H9 (cell line): Measurements from ENCODE around the gene TSC22D1. TPM values are rescaled to one million over a fixed set of nuclear protein-coding genes. Genes with fewer than 3 reads are reported as not detected.
A peak's percentile ranks its signal among the peaks of the same experiment; 100 is the strongest.

Experiments
- DNase-seq: peaks from one replicate; pipeline ENCODE4 v3.0.0-alpha.2; 2017
- H2AFZ ChIP-seq: one replicate; pipeline ENCODE4 v1.6.1; 2013; ENCODE audit warnings: mild to moderate bottlenecking, low read length, control low read depth, moderate library complexity
- H2AK5ac ChIP-seq: 2 replicates; pipeline ENCODE4 v1.6.1; 2013; ENCODE audit warnings: low read length, control low read depth, mixed read lengths; ENCODE audit not compliant: insufficient read length
- H2BK120ac ChIP-seq: one replicate; pipeline ENCODE4 v1.6.1; 2013; ENCODE audit warnings: low read depth, mild to moderate bottlenecking, low read length, control low read depth, inconsistent platforms; ENCODE audit not compliant: poor library complexity, severe bottlenecking
- H2BK12ac ChIP-seq: 2 replicates; pipeline ENCODE4 v1.6.1; 2013; ENCODE audit warnings: low read length, control low read depth, mixed read lengths, low read depth; ENCODE audit not compliant: insufficient read length
- H2BK15ac ChIP-seq: 2 replicates; pipeline ENCODE4 v1.6.1; 2013; ENCODE audit warnings: low read depth, low read length, control low read depth
- H2BK20ac ChIP-seq: one replicate; pipeline ENCODE4 v1.6.1; 2013; ENCODE audit warnings: low read depth, mild to moderate bottlenecking, low read length, control low read depth, inconsistent platforms; ENCODE audit not compliant: poor library complexity, severe bottlenecking
- H2BK5ac ChIP-seq: 2 replicates; pipeline ENCODE4 v1.6.1; 2013; ENCODE audit warnings: low read length, control low read depth, mixed read lengths; ENCODE audit not compliant: insufficient read length
- H3K14ac ChIP-seq: 2 replicates; pipeline ENCODE4 v1.6.1; 2013; ENCODE audit warnings: low read length, control low read depth; ENCODE audit not compliant: insufficient read depth
- H3K18ac ChIP-seq: 2 replicates; pipeline ENCODE4 v1.6.1; 2013; ENCODE audit warnings: low read depth, mild to moderate bottlenecking, mixed read lengths, low read length, control low read depth; ENCODE audit not compliant: insufficient read length
- H3K23ac ChIP-seq: 2 replicates; pipeline ENCODE4 v1.6.1; 2013; ENCODE audit warnings: low read length, control low read depth, mixed read lengths, low read depth; ENCODE audit not compliant: insufficient read length
- H3K23me2 ChIP-seq: 2 replicates; pipeline ENCODE4 v1.6.1; 2013; ENCODE audit warnings: low read depth, mild to moderate bottlenecking, mixed read lengths, low read length, control low read depth; ENCODE audit not compliant: insufficient read length, poor library complexity, severe bottlenecking
- H3K27ac ChIP-seq: 2 replicates; pipeline ENCODE4 v1.5.1; 2013; ENCODE audit warnings: low read length, control low read depth, mixed read lengths, low read depth; ENCODE audit not compliant: insufficient read length
- H3K27me3 ChIP-seq: 2 replicates; pipeline ENCODE4 v1.6.1; 2013; ENCODE audit warnings: low read length, control low read depth, inconsistent platforms; ENCODE audit not compliant: insufficient read depth
- H3K4ac ChIP-seq: 2 replicates; pipeline ENCODE4 v1.6.1; 2013; ENCODE audit warnings: low read depth, mild to moderate bottlenecking, control low read depth, inconsistent platforms, low read length, moderate library complexity
- H3K4me1 ChIP-seq: 2 replicates; pipeline ENCODE4 v1.6.1; 2013; ENCODE audit warnings: low read length, control low read depth, inconsistent platforms; ENCODE audit not compliant: insufficient read depth
- H3K4me2 ChIP-seq: 2 replicates; pipeline ENCODE4 v1.6.1; 2013; ENCODE audit warnings: low read length, control low read depth, mixed read lengths; ENCODE audit not compliant: insufficient read length, insufficient read depth
- H3K56ac ChIP-seq: 2 replicates; pipeline ENCODE4 v1.6.1; 2013; ENCODE audit warnings: low read depth, mild to moderate bottlenecking, mixed read lengths, low read length, control low read depth; ENCODE audit not compliant: insufficient read length
- H3K79me1 ChIP-seq: 2 replicates; pipeline ENCODE4 v1.6.1; 2013; ENCODE audit warnings: low read depth, mild to moderate bottlenecking, moderate library complexity, low read length, control low read depth, inconsistent platforms; ENCODE audit not compliant: insufficient read depth, poor library complexity, severe bottlenecking
- H3K79me2 ChIP-seq: 2 replicates; pipeline ENCODE4 v1.6.1; 2013; ENCODE audit warnings: low read length, control low read depth, inconsistent platforms; ENCODE audit not compliant: insufficient read depth
- H3K9ac ChIP-seq: 2 replicates; pipeline ENCODE4 v1.6.1; 2013; ENCODE audit warnings: low read length, control low read depth, mixed read lengths; ENCODE audit not compliant: insufficient read length; ENCODE audit errors: extremely low read depth
- H3K9me3 ChIP-seq: one replicate; pipeline ENCODE4 v1.6.1; 2013; ENCODE audit warnings: low read depth, low read length, inconsistent platforms; ENCODE audit not compliant: control insufficient read depth
- H3T11ph ChIP-seq: one replicate; pipeline ENCODE4 v1.6.1; 2013; ENCODE audit warnings: mild to moderate bottlenecking, low read length, control low read depth, inconsistent platforms
- H4K20me1 ChIP-seq: one replicate; pipeline ENCODE4 v1.6.1; 2013; ENCODE audit not compliant: control insufficient read depth, insufficient read length, insufficient read depth
- H4K5ac ChIP-seq: 2 replicates; pipeline ENCODE4 v1.6.1; 2013; ENCODE audit warnings: low read depth, mild to moderate bottlenecking, mixed read lengths, low read length, control low read depth; ENCODE audit not compliant: insufficient read length
- H4K8ac ChIP-seq: replicated peaks from 2 replicates; pipeline ENCODE4 v1.6.1; 2013; ENCODE audit warnings: low read length, control low read depth, mixed read lengths, low read depth; ENCODE audit not compliant: insufficient read length
- H4K91ac ChIP-seq: 2 replicates; pipeline ENCODE4 v1.6.1; 2013; ENCODE audit warnings: low read depth, mild to moderate bottlenecking, moderate library complexity, mixed read lengths, low read length, control low read depth; ENCODE audit not compliant: insufficient read length
- H3K27ac Mint-ChIP-seq, 3 experiments: 2 replicates in 2 of 3; 3 replicates in 1 of 3; pipeline ENCODE4 v1.8.0; 2020 to 2021; ENCODE audit warnings: mixed read lengths in 3 of 3, mild to moderate bottlenecking in 1 of 3, moderate library complexity in 1 of 3
- H3K27me3 Mint-ChIP-seq: 2 replicates; pipeline ENCODE4 v1.8.0; 2021; ENCODE audit warnings: low read depth, mild to moderate bottlenecking, moderate library complexity, mixed read lengths
- H3K36me3 Mint-ChIP-seq, 3 experiments: 2 replicates in 2 of 3; 3 replicates in 1 of 3; pipeline ENCODE4 v1.8.0; 2020 to 2021; ENCODE audit warnings: low read depth in 3 of 3, mixed read lengths in 3 of 3; ENCODE audit not compliant: insufficient read depth in 1 of 3
- H3K4me1 Mint-ChIP-seq, 2 experiments: 2 replicates each; pipeline ENCODE4 v1.8.0; 2020; ENCODE audit warnings: mixed read lengths in 2 of 2
- H3K4me3 Mint-ChIP-seq, 2 experiments: 2 replicates in 1 of 2; 3 replicates in 1 of 2; pipeline ENCODE4 v1.8.0; 2020 to 2021; ENCODE audit warnings: mild to moderate bottlenecking in 2 of 2, mixed read lengths in 2 of 2, moderate library complexity in 1 of 2
- H3K9me3 Mint-ChIP-seq, 2 experiments: 2 replicates in 1 of 2; 3 replicates in 1 of 2; pipeline ENCODE4 v1.8.0; 2020; ENCODE audit warnings: mild to moderate bottlenecking in 2 of 2, mixed read lengths in 2 of 2, moderate library complexity in 1 of 2
- WGBS: extraction: QIAGEN DNeasy Blood & Tissue Kit; methylation state at CpG from one replicate; pipeline ENCODE4 v1.1.7; 2013; ENCODE audit warnings: missing lambda C conversion rate, low lambda C conversion rate, mixed read lengths; ENCODE audit not compliant: insufficient read length; ENCODE audit errors: extremely low coverage; 5-methylcytosine and 5-hydroxymethylcytosine counted together
- total RNA-seq: library from RNA; stranded (reverse); gene quantifications from 2 replicates; pipeline ENCODE4 v1.2.1, GENCODE V29; 2021
- TF ChIP-seq, protein P1 (sequence below): fragments of 200-600 bp; sonication (generic); conservative IDR thresholded peaks from 3 replicates; pipeline ENCODE4 v1.8.0; 2021; ENCODE audit warnings: antibody characterized with exemption, mild to moderate bottlenecking

TSC22D1 gene
- total RNA-seq, 1 experiment from 2014 or later, result 76.7 TPM

DNA sequence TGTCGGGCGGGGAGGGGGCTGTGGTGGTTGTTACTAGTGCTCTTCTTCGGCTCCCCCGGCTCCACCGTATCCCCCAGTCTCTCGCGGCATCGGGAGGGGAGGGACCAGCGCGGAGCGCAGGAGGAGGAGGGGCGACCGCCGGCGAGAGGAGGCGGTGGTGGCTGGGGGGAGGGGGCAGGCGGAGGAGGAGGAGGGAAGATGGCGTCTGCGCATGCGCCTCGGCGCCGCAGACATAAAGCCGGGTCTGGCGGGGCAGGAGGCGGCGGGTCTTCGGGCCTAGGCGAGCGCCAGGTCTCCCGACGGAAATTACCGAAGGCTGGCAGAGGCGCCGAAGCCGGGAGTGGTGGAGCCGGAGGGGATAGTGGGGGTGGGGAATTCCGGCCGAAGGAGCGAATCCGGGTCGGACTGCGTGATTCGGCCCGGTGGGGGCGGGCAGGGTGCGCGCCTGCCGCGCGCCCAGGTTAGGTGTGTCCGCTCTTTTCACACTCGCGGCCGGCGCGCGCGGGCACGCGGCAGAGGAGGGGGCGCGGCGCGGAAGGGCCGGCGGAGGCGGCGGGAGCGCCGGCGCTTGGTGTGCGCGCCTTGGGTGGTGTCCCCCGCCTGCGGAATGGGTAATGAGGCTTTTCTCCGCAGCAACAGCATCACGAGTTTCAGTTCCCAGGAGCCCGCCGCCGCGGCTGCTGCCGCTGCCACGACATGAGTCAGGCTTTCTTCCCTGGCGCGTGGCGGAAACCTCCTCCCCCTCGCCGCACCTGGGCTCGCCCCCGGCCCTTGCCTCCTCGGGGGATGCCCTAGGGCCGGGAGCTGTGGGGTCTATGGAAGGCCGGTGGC is 1.3 kb upstream of the TSC22D1 start:
- Histone ChIP-seq H3K9me3 (no peaks in the 10 kb centered on the region), H2BK20ac (no peak overlapping the region), H4K8ac (peak overlapping the region; percentile 11), H2BK15ac (no peak overlapping the region), H2BK5ac (peak overlapping the region; percentile 96), H3K27ac (peak overlapping the region; percentile 93), H3K27me3 (no peaks in the 10 kb centered on the region), H2AFZ (no peak overlapping the region), H3K4me1 (peaks cover 6% of the 10 kb centered on the region; the same call in 1 of the 2 replicates), H3K4ac (peak overlapping the region; percentile 44), H3K23ac (no peak overlapping the region), H2AK5ac (no peak overlapping the region), H3K18ac (peak overlapping the region; percentile 99), H3K4me2 (peak overlapping the region; percentile 99), H3K9ac (peak overlapping the region; percentile 97), H2BK120ac (peak overlapping the region; percentile 97), H4K5ac (peak overlapping the region; percentile 57), H3K23me2 (peaks cover 13% of the 10 kb centered on the region), H3K79me2 (peaks cover 10% of the 10 kb centered on the region; the same call in 1 of the 2 replicates), H4K91ac (peak overlapping the region; percentile 64), H3K56ac (peak overlapping the region; percentile 23), H3T11ph (no peak overlapping the region), H4K20me1 (no peaks in the 10 kb centered on the region), H2BK12ac (peak overlapping the region; percentile 51), H3K79me1 (no peaks in the 10 kb centered on the region), H3K14ac (peak overlapping the region; percentile 98)
- H3K36me3 Mint-ChIP-seq, result peaks cover 20 to 30% (median 29%) of the 10 kb centered on the region in 3 experiments
- DNase-seq, result peak; percentile 99
- H3K27ac Mint-ChIP-seq, result peak overlapping the region; percentile 97 to 99 (median 99); a peak in 5 of 7 replicates
- H3K4me3 Mint-ChIP-seq, result peak overlapping the region; percentile 67 to 88
- no peaks in the 10 kb centered on the region; a peak in 1 of 5 replicates for H3K9me3 Mint-ChIP-seq
- H3K27me3 Mint-ChIP-seq, result no peaks in the 10 kb centered on the region; the same call in 1 of the 2 replicates
- no CpG with 5 or more reads among the region's 94 CpGs for WGBS
- peaks cover 49 to 54% of the 10 kb centered on the region in 2 experiments for H3K4me1 Mint-ChIP-seq
- TF ChIP-seq, protein P1, sequence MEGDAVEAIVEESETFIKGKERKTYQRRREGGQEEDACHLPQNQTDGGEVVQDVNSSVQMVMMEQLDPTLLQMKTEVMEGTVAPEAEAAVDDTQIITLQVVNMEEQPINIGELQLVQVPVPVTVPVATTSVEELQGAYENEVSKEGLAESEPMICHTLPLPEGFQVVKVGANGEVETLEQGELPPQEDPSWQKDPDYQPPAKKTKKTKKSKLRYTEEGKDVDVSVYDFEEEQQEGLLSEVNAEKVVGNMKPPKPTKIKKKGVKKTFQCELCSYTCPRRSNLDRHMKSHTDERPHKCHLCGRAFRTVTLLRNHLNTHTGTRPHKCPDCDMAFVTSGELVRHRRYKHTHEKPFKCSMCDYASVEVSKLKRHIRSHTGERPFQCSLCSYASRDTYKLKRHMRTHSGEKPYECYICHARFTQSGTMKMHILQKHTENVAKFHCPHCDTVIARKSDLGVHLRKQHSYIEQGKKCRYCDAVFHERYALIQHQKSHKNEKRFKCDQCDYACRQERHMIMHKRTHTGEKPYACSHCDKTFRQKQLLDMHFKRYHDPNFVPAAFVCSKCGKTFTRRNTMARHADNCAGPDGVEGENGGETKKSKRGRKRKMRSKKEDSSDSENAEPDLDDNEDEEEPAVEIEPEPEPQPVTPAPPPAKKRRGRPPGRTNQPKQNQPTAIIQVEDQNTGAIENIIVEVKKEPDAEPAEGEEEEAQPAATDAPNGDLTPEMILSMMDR, result no peak
